Left ventricle myocardium inferior (tissue), 1 donor: ENCODE results near the gene GDF2. TPM values are rescaled to one million over a fixed set of nuclear protein-coding genes. Genes with fewer than 3 reads are reported as not detected.

Source experiments
- DNase-seq: peaks from one replicate; pipeline ENCODE4 v3.0.0-alpha.2; 2020
- H3K27ac ChIP-seq: fragments of 200-600 bp; replicated peaks from 2 replicates; pipeline ENCODE4 v1.8.0; 2021
- H3K27me3 ChIP-seq: fragments of 200-600 bp; 2 replicates; pipeline ENCODE4 v1.8.0; 2021; ENCODE audit warnings: low read depth
- H3K36me3 ChIP-seq: fragments of 200-600 bp; 2 replicates; pipeline ENCODE4 v1.8.0; 2021
- H3K4me1 ChIP-seq: fragments of 200-600 bp; 2 replicates; pipeline ENCODE4 v1.8.0; 2021
- H3K4me3 ChIP-seq: fragments of 200-600 bp; 2 replicates; pipeline ENCODE4 v1.8.0; 2021; ENCODE audit warnings: mild to moderate bottlenecking, moderate library complexity
- H3K9me3 ChIP-seq: fragments of 200-600 bp; replicated peaks from 2 replicates; pipeline ENCODE4 v1.8.0; 2021
- intact Hi-C: fragments of 100-400 bp; cut with micrococcal nuclease; formaldehyde crosslinking; loops from one replicate; pipeline ENCODE4 v1.11.0; 2022
- total RNA-seq: library from RNA; stranded (reverse); fragmentation: NEBNext Ultra II Directional; extraction: Animal tissue kit (Norgen Biotek cat#: 25700); gene quantifications from one replicate; pipeline ENCODE4 v1.2.1, GENCODE V29; 2021
- TF ChIP-seq, protein P1 (sequence below): fragments of 200-600 bp; IDR thresholded peaks from 2 replicates; pipeline ENCODE4 v1.8.0; 2021; ENCODE audit warnings: antibody characterized with exemption, mild to moderate bottlenecking, borderline replicate concordance
- donor health status: DM: no; HTN: yes; CAD: no; lungs with severe emphysema.

Gene GDF2
- total RNA-seq, 1 donor from 2014 or later: not detected

DNA sequence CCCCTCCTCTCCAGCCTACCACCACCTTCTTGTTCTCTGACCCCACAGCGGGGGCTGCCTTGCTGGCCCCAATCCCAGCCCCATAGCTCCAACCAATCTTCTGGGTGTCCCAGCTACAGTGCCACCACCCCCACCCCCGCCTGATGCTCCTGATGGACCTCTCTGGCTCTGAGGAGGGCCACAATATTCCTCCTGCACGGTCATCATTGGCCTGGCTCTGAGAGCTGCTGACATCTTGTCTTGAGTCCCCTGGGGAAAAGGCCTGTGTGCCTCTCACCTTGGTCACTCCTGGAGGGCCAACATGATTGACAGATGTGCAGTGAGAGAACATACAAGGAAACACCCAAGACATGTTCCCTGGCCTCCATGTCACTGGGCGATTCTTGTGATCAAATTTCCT is 7.6 kb downstream of the GDF2 start:
- no peak for DNase-seq
- Histone ChIP-seq H3K27me3 (peaks cover 23% of the 10 kb centered on the region), H3K36me3 (no peaks in the 10 kb centered on the region), H3K9me3 (no peaks in the 10 kb centered on the region), H3K4me3 (no peak overlapping the region), H3K4me1 (peaks cover 13% of the 10 kb centered on the region), H3K27ac (no peak overlapping the region)
- TF ChIP-seq, protein P1, sequence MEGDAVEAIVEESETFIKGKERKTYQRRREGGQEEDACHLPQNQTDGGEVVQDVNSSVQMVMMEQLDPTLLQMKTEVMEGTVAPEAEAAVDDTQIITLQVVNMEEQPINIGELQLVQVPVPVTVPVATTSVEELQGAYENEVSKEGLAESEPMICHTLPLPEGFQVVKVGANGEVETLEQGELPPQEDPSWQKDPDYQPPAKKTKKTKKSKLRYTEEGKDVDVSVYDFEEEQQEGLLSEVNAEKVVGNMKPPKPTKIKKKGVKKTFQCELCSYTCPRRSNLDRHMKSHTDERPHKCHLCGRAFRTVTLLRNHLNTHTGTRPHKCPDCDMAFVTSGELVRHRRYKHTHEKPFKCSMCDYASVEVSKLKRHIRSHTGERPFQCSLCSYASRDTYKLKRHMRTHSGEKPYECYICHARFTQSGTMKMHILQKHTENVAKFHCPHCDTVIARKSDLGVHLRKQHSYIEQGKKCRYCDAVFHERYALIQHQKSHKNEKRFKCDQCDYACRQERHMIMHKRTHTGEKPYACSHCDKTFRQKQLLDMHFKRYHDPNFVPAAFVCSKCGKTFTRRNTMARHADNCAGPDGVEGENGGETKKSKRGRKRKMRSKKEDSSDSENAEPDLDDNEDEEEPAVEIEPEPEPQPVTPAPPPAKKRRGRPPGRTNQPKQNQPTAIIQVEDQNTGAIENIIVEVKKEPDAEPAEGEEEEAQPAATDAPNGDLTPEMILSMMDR: no peak
- intact Hi-C loops: no loop called here

DNA sequence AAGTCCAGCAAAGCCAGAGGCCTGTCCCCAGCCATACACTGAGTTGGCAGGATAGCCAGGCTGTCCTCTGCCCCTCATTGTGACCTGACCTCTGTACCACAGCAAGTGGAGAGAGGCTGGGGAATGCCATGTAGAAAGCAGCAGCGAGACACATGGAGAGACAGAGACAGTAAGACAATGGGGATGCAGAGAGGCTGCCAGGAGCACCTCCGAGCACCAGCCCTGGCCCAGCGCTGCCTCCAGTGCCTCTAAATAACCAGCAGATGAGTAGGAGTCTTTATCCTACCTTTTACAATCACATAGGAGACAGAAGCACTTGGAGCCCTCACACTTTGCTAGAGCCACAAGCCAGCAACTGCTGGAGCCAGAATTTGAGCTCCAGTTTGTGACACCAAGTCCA is 8.1 kb downstream of the GDF2 start:
- intact Hi-C loops: no loop called here
- peaks cover 13% of the 10 kb centered on the region for H3K4me1 ChIP-seq

GRCh38 chr10:47330804-47331203 is 8.6 kb downstream of the GDF2 start:
- Histone ChIP-seq H3K9me3 (no peaks in the 10 kb centered on the region), H3K36me3 (no peaks in the 10 kb centered on the region), H3K27ac (no peak overlapping the region), H3K27me3 (peaks cover 17% of the 10 kb centered on the region), H3K4me1 (peaks cover 13% of the 10 kb centered on the region), H3K4me3 (no peak overlapping the region)
- intact Hi-C loops: no loop called here
- DNase-seq: no peak
- TF ChIP-seq, protein P1: no peak

More for the DNA sequence above, 8.1 kb downstream of the GDF2 start:
- Histone ChIP-seq H3K9me3 (no peaks in the 10 kb centered on the region), H3K27ac (no peak overlapping the region), H3K36me3 (no peaks in the 10 kb centered on the region), H3K27me3 (peaks cover 18% of the 10 kb centered on the region), H3K4me3 (no peak overlapping the region)
- TF ChIP-seq, protein P1: no peak
- no peak for DNase-seq

GRCh38 chr10:47331491-47331890 is 9.2 kb downstream of the GDF2 start:
- H3K4me3 ChIP-seq: no peak overlapping the region
- H3K27me3 ChIP-seq: peaks cover 14% of the 10 kb centered on the region
- TF ChIP-seq, protein P1: no peak
- no peak overlapping the region for H3K27ac ChIP-seq
- peaks cover 7% of the 10 kb centered on the region for H3K4me1 ChIP-seq
- H3K36me3 ChIP-seq: no peaks in the 10 kb centered on the region
- DNase-seq: no peak
- intact Hi-C loops: no loop called here
- H3K9me3 ChIP-seq: no peaks in the 10 kb centered on the region

- no peak overlapping the region for H3K27ac ChIP-seq
- no peak for DNase-seq
- no peaks in the 10 kb centered on the region for H3K36me3 ChIP-seq
- no peaks in the 10 kb centered on the region for H3K9me3 ChIP-seq
- peaks cover 14% of the 10 kb centered on the region for H3K27me3 ChIP-seq
- no peak overlapping the region for H3K4me3 ChIP-seq
- intact Hi-C loops: no loop called here
- TF ChIP-seq, protein P1: no peak
- H3K4me1 ChIP-seq: peaks cover 2% of the 10 kb centered on the region
Measured at GRCh38 chr10:47331954-47332353, 9.7 kb downstream of the GDF2 start.

DNA sequence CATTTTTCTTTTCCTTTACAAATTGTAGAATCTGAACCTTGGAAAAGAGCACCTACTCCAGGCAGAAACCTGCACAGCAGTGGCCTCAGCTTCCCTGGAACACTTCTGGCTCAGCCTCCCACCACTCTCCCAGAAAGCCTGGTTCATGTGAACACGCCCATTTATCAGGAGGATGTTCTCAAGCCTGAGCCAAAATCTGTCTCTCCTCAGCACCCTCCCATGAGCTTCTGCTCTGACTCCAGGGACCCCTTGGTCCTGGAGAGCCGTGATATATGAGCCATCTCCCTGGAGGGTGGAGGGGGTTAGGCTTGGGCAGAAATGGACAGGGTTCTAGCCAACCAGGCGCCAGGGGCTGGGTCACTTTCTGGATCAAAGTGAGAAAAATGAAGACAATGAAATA is 10.1 kb downstream of the GDF2 start:
- Histone ChIP-seq H3K4me3 (no peak overlapping the region), H3K27ac (no peak overlapping the region), H3K4me1 (no peaks in the 10 kb centered on the region), H3K36me3 (no peaks in the 10 kb centered on the region), H3K27me3 (peaks cover 15% of the 10 kb centered on the region), H3K9me3 (no peaks in the 10 kb centered on the region)
- DNase-seq: no peak
- TF ChIP-seq, protein P1: no peak
- intact Hi-C loops: no loop called here
